ENCODE measurements around the gene TLR5. TPM values are rescaled to one million over a fixed set of nuclear protein-coding genes. Genes with fewer than 3 reads are reported as not detected.

The TLR5 gene
- total and polyA plus RNA-seq, 2 of the 4 experiments (the other 2 are of a cell fraction), result 0.09 to 0.18 TPM

GRCh38 chr1:223118418-223118817 lies 24.6 kb downstream of the TLR5 start:
- in situ Hi-C loops (cut with MboI; ENCODE audit: low sequenced_read_pairs), result no loop called here

More at GRCh38 chr1:223118418-223118817, 24.6 kb downstream of the TLR5 start:
- H3K4me3 ChIP-seq (ENCODE audit: insufficient read depth, low read depth, low read length), result no peak overlapping the region
- H3K36me3 ChIP-seq (ENCODE audit: control insufficient read depth, insufficient read depth, low read length), result no peaks in the 10 kb centered on the region
- H2BK120ac ChIP-seq (ENCODE audit: low read depth, low read length), result no peak overlapping the region
- intact Hi-C loops (cut with micrococcal nuclease) (no loop called here), dilution Hi-C loops (cut with HindIII; ENCODE audit: low sequenced_read_pairs, unreplicated experiment) (no loop called here)
- no peak overlapping the region for H2BK5ac ChIP-seq (ENCODE audit: low read depth, low read length, poor library complexity, severe bottlenecking)
- 0 out of 2 replicates have a peak, but pooled peaks cover under 1% of the 10 kb centered on the region for H3K9me1 ChIP-seq (ENCODE audit: insufficient read depth, low read length)
- no peaks in the 10 kb centered on the region for H3K4me1 ChIP-seq (ENCODE audit: control insufficient read depth, insufficient read depth, low read length)
- no peak overlapping the region for H2BK15ac ChIP-seq (ENCODE audit: low read depth, low read length)
- BruUV-seq (replicated peaks), result no TSS peak
- H3K14ac ChIP-seq (replicated peaks; ENCODE audit: low read depth, low read length), result no peak overlapping the region
- no peak for ATAC-seq (ENCODE audit: low read depth)
- H3K27ac ChIP-seq (ENCODE audit: insufficient read depth, low read length), result no peak overlapping the region
- H3K9me3 ChIP-seq (ENCODE audit: control insufficient read depth, insufficient read depth, low read length), result no peaks in the 10 kb centered on the region
- CTCF ChIA-PET, result no interaction called here
- H2AFZ ChIP-seq (replicated peaks; ENCODE audit: low read length, poor library complexity), result no peak overlapping the region
- WGBS, 2 experiments (ENCODE audit: extremely low coverage in 2 of 2, insufficient read length in 1 of 2), result no CpG with 5 or more reads among the region's 1 CpG
- POLR2A ChIA-PET (ENCODE audit: unreplicated experiment), result no interaction called here
- TF ChIP-seq RFX5 (IDR thresholded peaks at IDR 0.05; ENCODE audit: low read depth, low read length) (no peak), SMC3 (IDR thresholded peaks at IDR 0.05; ENCODE audit: low read depth, low read length) (no peak), FOS (IDR thresholded peaks at IDR 0.05; ENCODE audit: low read depth, low read length) (no peak), CTCF (conservative IDR thresholded peaks at IDR 0.05; ENCODE audit: low read depth, low read length) (no peak), MAZ (IDR thresholded peaks at IDR 0.05; ENCODE audit: borderline replicate concordance, low read depth, low read length) (no peak)
- no peak overlapping the region for H3K4ac ChIP-seq (ENCODE audit: low read depth, low read length)
- H3K9ac ChIP-seq (ENCODE audit: low read depth, low read length), result no peak overlapping the region
- no peak overlapping the region for H2AK5ac ChIP-seq (ENCODE audit: low read depth, low read length)
- H4K5ac ChIP-seq (ENCODE audit: low read depth, low read length), result no peak overlapping the region
- H4K20me1 ChIP-seq (ENCODE audit: insufficient read depth, low read length), result no peaks in the 10 kb centered on the region
- H2BK20ac ChIP-seq (ENCODE audit: low read depth, low read length), result no peak overlapping the region
- no peak for DNase-seq
- H3K23ac ChIP-seq (ENCODE audit: low read depth, low read length), result no peak overlapping the region
- H4K8ac ChIP-seq (ENCODE audit: low read depth in 2 of 2, low read length in 2 of 2), result no peak overlapping the region
- H3K27me3 ChIP-seq (ENCODE audit: control insufficient read depth, insufficient read depth, low read length), result peaks cover 5% of the 10 kb centered on the region
- no peak overlapping the region for H4K91ac ChIP-seq (ENCODE audit: insufficient read depth, low read depth, low read length)
- H3K18ac ChIP-seq (ENCODE audit: low read depth, low read length), result no peak overlapping the region
- H3K4me2 ChIP-seq (ENCODE audit: low read depth, low read length), result no peak overlapping the region
- no peaks in the 10 kb centered on the region for H3K79me1 ChIP-seq (ENCODE audit: low read depth in 1 of 2, low read length in 2 of 2)
- H3K56ac ChIP-seq (ENCODE audit: extremely low read depth, insufficient read depth, low read length), result no peak overlapping the region
- no peak overlapping the region for H2AK9ac ChIP-seq (replicated peaks; ENCODE audit: low read depth, low read length, poor library complexity)
